HG03135 (cell line): ENCODE results near the gene DNM3.
A peak's percentile ranks its signal among the peaks of the same experiment; 100 is the strongest.

Experiments
- ATAC-seq: cut with Tn5 transposase; IDR thresholded peaks from one replicate; pipeline ENCODE4 v1.9.1; 2021; ENCODE audit warnings: mild to moderate bottlenecking, moderate library complexity; ENCODE audit not compliant: unreplicated experiment

The DNM3 gene

DNA sequence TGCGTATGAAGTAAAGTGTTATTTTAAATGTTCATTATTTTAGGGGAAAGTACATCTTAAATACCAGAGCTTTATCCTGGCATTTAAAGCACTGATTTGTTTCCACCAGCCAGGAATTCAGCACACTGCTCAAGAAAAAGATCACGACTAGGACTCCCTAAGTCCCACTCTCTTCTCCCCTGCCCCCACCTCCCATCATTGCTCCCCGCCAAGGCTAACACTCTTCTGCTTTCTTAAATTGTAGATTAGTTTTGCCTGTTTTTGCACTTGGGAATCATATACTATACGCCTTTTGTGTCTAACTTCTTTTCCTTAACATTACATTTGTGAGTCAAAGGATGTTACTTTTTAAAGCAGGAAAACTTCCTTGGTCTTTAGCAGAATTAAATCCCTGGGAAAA lies 541.7 kb downstream of the DNM3 start:
- no peak for ATAC-seq

DNA sequence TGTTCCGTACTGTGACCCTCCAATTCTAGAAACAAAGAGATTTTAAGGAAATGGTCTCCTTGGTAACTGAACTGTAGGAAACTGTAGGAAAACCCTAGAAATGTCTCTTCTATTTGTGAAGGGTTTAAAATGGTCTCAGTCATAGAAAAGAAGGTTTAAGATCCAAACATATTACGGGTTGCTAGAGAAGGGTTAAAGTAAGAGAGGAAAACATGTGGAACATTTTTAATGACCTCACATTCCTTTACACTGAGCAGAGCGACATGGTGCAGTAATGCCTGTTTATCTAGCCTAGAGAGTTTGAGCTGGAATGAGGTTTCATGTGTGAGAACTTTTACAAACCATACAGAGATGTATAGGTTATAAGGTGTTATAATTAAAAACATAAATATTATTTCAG lies 542.2 kb downstream of the DNM3 start:
- ATAC-seq = no peak

DNA sequence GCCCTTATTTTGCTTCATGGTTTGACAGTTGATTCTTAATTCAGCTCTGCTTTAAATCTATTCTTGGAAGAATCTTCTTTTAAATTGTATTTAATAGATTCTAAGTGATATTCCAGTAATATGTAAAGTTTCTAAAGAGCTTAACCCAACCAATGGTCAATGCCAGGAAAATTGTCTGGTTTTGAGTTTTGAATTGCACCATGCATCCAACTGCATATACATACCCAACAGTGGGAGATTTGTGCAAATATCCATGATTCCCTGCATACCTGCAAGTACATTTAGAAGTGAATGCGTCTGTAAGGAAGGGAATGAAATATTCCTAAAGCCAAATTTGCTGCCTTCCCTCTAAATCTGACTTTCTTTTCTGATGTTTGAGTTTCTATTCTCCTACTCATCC lies 543.4 kb downstream of the DNM3 start:
- no peak for ATAC-seq

DNA sequence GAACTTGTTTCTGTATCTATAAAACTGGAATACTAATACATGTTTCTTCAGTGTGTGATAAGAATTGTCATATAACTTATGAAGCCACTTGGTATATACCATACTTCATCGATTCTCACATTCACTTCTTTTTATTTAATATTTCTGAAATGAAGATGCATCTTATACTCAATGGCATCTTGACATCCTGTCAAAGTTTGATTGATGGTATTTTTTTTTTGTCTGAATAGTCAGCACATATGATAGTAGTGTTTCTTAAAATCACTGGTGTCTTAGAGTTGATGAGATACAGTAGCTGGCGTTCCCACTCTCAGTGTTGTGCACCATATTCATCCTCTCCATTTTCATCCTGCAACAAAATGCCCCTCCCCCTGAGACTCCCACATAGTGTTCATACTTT lies 544.7 kb downstream of the DNM3 start:
- no peak for ATAC-seq

DNA sequence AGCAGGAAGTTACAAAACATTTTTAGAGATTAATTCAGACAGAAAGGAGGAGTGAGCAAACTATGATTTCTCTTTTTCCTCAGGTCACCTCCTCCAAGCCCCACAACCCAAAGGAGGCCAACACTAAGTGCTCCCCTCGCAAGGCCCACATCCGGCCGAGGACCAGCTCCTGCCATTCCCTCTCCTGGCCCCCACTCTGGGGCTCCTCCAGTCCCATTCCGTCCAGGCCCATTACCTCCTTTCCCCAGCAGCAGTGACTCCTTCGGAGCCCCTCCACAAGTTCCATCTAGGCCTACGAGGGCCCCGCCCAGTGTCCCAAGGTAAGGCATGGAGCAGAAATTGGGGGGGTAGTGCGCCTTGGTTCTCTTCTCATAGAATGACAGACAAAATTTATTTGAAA lies 547.2 kb downstream of the DNM3 start:
- ATAC-seq = no peak

DNA sequence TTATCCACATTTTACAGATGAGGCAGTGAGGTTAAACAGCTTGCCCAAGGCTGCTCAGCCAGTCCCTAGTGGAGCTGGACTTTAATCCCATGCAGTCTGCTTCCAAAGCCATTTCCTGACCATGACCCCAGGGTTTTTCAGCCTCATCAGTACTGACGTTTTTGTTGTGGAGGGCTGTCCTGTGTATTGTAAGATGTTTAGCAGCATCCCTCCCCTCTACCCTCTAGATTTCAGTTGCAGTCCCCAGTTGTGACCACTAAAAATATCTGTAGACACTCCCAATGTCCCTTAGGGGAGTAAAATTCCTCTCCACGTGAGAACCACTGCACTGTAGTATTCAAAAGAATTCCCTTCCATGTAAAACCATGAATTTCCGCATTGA lies 549.0 kb downstream of the DNM3 start:
- ATAC-seq = peak; percentile 30

DNA sequence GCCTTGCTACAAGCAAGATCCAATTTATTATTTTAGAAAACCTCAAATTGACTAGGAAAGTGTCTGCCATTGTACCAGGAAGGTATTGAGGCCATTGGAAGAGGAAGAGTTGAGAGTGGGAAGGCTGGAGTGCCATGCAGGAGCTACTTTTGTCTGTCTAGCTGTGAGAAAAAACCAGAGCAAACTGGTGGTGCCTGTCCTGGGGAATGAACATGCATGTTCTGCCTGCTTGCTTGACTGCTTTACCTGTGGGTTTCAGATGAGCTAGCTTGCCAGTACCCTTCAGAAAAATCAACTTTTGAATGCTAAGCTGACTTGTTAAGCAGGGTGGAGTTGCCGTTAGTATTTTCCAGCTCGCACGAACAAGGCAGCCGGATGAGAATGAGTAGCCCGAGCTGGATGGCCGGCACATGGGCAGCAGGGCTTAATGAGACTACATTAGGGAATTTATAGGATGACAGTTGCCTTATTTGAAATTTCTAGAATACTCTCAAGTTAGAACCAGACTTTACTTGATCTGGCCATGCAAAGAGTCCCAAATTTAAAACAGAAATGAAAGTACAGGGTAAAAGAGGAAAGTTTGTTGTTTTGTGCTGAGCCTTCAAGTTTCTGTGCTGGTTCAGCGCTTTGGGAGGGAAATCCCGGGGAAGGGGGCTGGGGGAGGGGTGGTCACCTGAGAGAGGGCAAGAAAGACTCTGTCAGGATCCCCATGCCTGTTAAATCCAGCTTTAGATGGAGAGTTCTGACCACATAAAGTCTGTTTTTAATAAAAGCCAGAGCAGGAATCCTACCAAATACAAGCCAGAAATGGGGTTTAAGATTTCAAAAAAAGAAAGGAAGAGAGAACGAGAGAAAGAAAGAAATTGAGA lies 549.6 kb downstream of the DNM3 start:
- ATAC-seq = peak; percentile 64

DNA sequence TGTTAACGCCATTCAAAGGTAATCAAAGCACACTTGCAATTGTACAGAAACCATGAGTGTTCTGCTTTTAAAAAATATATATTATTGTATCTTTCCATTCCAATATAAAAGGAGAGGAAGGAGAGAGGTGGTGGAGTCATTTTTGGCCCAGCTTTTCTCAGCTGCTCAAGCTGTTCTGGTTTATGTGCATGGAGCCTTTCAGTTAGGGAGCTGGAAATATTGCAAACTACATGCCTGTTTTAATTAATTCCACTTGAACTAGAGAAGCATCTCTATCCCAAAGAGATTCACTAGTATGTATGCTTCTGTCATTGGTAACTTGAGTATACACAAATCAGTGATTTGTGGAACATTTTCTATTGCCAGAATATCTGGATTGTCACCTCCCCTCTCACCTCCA lies 550.7 kb downstream of the DNM3 start:
- no peak for ATAC-seq

DNA sequence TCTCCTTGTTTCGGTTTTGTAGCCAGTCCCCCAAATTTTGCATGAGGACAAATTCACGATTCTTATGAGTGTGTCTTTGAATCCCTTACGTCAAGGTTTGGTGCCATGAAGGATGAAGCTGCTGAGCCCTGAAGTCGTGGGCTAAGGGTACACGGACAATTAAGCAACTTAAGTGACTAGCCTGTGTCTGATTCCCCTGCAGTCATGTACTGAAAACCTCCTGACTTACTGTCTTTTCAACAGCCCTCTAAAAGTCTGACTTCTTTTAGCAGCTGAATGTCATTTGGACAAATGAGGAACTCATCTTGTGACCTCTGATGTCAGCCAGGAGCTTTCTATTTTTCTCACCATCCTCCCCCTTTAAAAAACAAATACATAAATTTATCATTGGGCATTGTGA lies 552.1 kb downstream of the DNM3 start:
- no peak for ATAC-seq

DNA sequence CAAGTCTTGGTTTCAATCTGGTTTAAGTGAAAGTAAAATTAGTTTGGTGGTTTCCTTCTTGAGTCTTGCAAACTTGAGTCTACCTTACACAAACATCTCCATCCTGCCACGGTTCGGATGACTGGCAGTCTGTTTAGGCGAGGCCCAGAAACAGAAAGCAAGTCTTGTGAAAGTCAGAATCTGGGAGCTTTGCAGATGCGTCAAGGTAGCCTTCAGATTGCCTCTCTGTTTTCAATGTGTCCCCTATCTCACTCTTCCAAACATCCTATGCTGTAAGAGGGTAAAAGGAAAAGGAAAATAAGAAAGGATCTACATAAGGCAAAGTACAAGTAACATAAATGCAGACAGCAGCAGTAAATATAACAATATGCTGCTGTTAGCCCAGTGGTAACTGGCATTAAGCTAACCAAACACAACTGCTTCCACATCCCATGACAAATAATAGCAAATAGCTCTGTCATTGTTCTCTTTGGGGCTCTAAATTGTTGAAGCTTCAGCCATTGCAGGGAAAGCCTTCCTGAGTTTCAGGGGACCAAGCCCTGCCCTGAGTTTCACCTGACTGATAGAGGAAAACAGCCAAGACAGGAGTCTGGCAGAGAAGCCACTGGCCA lies 552.9 kb downstream of the DNM3 start:
- ATAC-seq = peak; percentile 84

DNA sequence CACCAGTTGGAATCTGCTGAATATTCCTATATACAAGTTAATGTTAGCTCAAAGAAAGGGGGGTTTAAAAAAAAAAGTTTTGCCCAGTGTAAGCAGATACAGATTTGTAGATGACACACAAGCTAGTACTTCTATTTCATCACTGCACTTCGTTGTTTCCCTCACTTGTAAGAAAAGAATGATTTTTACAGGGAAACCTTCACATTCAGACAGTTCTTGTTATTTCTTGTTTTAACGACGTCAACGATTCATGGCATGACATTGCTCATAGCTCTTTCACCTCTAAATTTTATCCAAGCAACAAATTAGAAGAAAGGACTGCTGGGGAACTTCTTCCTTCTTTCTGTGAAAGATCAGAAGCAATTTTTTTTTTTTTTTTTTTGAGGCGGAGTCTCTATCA lies 553.5 kb downstream of the DNM3 start:
- ATAC-seq = no peak

DNA sequence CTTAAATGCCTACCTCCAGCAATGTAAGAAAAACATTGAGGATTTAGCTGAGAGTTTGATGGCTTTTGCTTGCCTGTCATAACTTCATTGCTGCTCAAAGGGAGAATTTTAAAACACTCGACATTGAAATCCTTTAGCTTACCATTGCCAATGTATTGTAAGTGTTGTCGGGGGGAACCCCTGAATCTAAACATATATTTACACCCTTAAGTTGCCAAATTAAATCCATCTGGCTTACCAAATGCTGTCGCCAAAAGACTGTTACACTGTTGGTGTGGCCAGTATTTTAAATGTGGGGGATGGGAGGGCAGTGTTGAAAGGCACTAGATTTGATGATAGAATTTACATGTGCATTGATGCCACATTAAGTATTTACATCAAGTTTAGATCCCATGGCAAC lies 554.3 kb downstream of the DNM3 start:
- no peak for ATAC-seq

DNA sequence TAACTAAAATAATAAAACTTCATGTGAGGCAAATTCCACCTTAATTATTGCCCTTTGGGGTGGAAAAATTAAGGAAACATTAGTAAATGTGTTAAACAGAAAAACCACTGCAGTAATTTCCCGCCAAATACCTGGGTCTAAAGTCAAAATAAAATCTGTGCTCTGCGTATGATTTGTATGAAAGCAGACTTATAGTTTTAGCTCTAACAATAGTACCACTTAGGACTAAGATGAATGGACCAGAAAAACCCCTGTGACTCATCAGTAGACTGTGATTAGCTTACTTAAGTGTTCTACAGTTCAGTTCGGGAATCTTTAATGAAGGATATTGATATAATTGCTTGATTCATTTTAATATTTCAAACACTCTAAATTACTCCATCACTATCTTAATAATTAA lies 555.9 kb downstream of the DNM3 start:
- ATAC-seq = no peak

DNA sequence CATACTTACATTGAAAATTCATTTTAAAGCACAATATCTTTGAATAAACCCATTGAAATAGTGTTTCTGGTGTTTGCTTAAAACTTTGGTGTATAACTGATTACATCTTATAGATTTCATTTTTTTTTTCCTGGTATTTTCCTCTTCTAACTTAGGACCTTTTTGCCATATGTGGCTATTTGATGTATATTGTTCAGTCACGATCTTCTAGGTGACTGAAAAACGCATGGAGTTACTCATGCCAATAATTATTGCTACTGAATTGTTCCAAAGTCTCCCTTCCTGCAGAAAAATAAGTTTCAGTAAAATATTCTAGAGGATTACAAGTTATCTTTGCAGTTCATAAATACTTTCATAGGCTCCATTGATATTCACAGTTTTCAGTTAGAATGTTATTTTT lies 556.3 kb downstream of the DNM3 start:
- ATAC-seq = no peak

DNA sequence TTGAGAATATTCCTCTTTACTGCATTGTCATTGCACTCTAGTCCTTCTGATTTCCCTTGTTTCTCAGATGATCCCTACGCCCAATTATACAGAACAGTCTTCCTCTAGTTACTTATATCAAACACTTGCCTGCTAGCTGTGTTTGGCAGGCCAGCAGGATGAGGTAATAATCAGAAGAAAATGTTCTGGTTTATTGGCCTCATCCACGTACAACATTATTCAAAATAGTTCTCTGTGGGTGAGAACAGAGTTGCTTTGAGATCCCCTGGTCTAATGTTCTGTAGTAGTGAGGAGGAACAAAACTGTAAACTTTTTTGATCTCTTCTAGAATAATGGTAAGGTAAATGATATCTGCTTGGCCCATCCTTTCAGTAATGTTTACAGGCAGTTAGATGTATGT lies 556.9 kb downstream of the DNM3 start:
- no peak for ATAC-seq

DNA sequence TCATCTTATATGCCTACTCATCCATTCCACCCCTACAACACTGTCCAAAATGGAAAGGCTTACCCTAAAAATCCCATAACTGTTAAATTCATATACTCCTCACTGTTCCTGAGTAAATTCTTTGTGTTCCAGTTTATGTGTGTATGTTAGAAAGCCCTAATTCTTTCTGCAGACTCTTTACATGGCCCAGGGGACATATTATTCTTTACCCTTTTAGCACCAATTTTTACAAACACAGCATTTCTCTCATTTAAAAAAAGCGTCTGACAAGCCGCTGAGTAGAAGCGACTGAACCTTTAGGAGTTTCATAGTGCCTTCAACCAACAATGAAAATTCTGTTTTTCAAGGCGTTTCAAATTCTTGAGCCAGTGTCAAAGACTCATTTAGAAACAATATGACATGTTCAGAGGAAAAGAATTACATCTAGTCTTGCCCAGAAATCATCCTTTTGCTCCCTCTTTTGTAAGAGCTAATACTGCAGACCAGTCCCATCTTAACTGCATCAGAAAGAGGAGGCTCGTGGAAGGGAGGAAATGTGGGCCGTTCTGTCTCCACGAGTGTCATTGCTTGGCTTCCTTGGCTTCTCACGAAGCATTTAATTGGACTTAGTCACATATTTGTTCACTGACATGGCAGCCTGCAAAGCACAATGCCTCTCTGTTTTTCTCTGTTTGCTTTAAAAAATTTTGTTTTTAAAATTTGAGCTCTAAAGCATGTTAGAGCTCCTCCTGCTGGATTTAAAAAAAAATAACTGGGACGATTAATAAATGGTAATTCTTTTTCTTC lies 557.9 kb downstream of the DNM3 start:
- no peak for ATAC-seq

DNA sequence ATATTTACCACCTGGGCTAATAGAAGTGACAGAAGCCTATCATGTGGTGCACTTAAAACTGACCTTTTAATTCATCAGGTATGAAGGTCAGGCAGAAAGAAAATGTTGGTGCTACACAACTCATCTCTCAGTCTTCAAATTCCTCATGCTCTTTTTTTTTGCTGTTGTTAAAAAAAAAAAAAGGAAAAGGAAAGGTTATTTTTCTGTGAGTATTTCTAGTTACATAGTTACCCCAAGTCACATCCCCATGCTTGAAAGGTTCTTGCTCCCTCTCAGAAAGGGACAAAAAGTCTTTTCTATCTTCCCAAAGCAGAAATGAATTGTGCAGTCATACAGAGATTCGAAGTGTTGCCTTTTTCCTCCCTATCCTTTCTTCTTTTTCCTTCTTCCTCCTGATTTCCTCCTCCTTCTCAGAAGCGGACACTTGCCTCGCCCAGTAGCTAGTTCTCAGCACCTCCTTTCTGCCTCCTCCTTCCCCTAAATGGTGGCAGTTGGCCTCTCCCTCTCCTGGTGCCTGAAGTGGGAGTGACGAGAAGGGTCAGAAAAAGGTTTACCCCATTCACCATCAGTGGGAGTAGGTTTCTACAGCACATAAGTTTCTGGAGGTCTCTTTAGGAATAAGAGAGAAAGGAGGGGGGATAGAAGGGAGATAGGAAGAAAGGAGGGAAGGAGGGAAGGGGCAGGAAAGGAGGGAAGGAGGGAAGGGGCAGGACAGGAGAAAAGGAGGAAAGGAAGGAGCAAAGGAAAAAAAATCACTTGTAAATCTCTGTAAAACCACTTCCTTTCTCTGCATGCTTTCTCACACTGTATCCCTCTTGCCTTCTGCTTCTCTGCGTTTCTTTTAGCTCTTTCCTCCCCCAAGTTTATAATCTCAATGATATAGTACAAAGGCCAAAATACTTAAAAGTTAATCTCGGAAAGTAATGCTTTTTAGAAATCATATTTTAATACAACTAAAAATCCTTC lies 558.7 kb downstream of the DNM3 start:
- ATAC-seq = no peak

DNA sequence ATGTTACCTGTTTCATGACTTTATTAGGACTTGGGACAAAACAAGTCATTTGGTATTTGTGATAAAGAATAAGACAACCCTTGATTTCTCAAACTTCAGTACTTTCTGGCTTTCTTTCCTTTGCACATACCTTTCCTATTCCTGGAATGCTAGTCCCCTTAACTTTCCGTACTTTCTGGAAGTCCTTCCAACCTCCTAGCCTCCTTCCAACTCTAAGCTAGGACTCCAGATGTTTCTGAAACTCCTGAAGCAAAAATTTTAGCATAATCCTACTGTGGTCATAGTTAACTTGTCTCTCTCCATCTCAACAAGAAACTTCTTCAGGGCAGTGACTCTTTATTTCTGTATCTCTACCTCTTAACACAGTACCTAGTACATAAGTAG lies 559.4 kb downstream of the DNM3 start:
- no peak for ATAC-seq

DNA sequence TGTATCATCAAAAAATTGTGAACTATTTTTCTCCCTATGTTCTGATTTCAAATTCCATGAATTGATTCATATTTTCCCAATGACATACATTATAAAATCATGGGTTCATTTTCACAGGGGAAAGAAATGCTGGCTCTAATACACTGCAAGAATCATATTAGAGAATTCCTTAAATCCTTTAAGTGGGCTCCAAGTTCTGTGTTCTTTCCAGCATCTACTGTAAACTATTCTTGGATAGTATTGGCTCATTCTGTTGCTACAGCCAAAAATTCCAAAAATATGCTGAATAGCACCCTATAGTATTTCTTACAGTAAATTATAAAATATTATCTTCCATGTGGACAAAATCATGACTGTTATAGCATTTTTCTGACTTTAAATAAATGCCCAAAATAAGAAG lies 560.2 kb downstream of the DNM3 start:
- ATAC-seq = no peak

DNA sequence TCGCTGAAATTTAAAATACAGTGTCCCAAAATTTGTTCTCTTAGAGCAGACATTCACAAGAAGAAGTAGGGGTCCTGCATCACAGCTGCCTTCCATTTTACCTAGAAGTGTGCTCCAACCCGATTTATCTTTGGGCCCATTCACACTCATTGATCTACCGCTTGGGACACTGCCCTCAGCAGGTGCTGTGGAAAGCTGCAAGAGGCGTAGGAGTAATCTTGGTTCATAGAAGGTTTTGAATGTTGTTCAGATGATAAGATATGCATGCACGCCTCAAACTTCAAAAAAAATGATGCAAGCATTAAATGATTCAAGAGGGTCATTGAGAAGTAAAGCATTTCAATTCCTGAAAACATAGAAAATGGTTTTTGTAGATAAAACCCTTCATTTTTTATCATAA lies 560.6 kb downstream of the DNM3 start:
- ATAC-seq = no peak
